ENCODE measurements around the gene GIGYF2.
"Not testable (repeated sequence)": the region's sequence is repeated elsewhere in the genome, so short reads cannot be mapped to it uniquely, and the experiment has no call there.

The GIGYF2 gene

GRCh38 chr2:232689152-232689910, 7.8 kb upstream of the GIGYF2 start:
- Histone ChIP-seq H3K4me3 (ENCODE audit: low read depth in 1 of 2, low read length in 2 of 2) (no peak overlapping the region), H3K27ac (ENCODE audit: low read length) (no peak overlapping the region)

GRCh38 chr2:232691117-232691516, 6.0 kb upstream of the GIGYF2 start:
- H3K4me3 ChIP-seq (ENCODE audit: low read depth in 1 of 2, low read length in 2 of 2); H3K27me3 ChIP-seq (ENCODE audit: low read depth, low read length): not testable (repeated sequence)

More at GRCh38 chr2:232689152-232689910, 7.8 kb upstream of the GIGYF2 start:
- Histone ChIP-seq H3K27me3 (ENCODE audit: low read depth, low read length) (no peaks in the 10 kb centered on the region), H3K9me3 (ENCODE audit: control insufficient read depth in 1 of 2, low read length in 2 of 2) (peaks cover 0 to 3% of the 10 kb centered on the region in 2 donors), H3K36me3 (ENCODE audit: control insufficient read depth in 1 of 2, insufficient read depth in 2 of 2, low read length in 2 of 2) (no peaks in the 10 kb centered on the region), H3K4me1 (ENCODE audit: control insufficient read depth in 1 of 2, insufficient read depth in 2 of 2, low read length in 2 of 2) (peaks cover 0 to 4% of the 10 kb centered on the region in 2 donors)

DNA sequence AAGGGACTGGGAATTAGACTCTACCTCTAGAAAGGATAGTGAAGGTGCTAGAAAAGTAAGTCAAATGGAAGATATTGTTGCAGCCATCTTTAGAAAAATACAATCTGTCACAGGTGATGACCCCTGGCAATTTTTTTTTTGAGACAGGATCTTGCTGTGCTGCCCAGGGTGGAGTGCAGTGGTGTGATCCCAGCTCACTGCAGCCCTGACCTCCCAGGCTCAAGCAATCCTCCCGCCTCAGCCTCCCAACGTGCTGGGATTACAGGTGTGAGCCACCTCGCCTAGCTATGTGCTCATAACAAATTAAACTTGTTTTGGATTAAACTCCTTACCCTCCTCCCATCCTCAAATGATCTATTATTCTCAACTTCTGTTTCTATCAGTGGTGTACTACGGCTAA, 3.8 kb upstream of the GIGYF2 start:
- H3K27me3 ChIP-seq (ENCODE audit: low read depth, low read length): no peaks in the 10 kb centered on the region
- peaks cover 0 to 7% of the 10 kb centered on the region in 2 donors for H3K36me3 ChIP-seq (ENCODE audit: control insufficient read depth in 1 of 2, insufficient read depth in 2 of 2, low read length in 2 of 2)

More at GRCh38 chr2:232691117-232691516, 6.0 kb upstream of the GIGYF2 start:
- H3K36me3 ChIP-seq (ENCODE audit: control insufficient read depth in 1 of 2, insufficient read depth in 2 of 2, low read length in 2 of 2); H3K4me1 ChIP-seq (ENCODE audit: control insufficient read depth in 1 of 2, insufficient read depth in 2 of 2, low read length in 2 of 2); H3K9me3 ChIP-seq (ENCODE audit: control insufficient read depth in 1 of 2, low read length in 2 of 2); H3K27ac ChIP-seq (ENCODE audit: low read length): not testable (repeated sequence)

GRCh38 chr2:232696609-232697058, 497 bp upstream of the GIGYF2 start:
- no peaks in the 10 kb centered on the region for H3K27me3 ChIP-seq (ENCODE audit: low read depth, low read length)
- H3K27ac ChIP-seq (ENCODE audit: low read length): peak overlapping the region; percentile 70
- peak overlapping the region; percentile 71 to 88 for H3K4me3 ChIP-seq (ENCODE audit: low read depth in 1 of 2, low read length in 2 of 2)
- H3K9me3 ChIP-seq (ENCODE audit: control insufficient read depth in 1 of 2, low read length in 2 of 2): no peaks in the 10 kb centered on the region
- peaks cover 15 to 38% of the 10 kb centered on the region in 2 donors for H3K4me1 ChIP-seq (ENCODE audit: control insufficient read depth in 1 of 2, insufficient read depth in 2 of 2, low read length in 2 of 2)
- peaks cover 0 to 7% of the 10 kb centered on the region in 2 donors for H3K36me3 ChIP-seq (ENCODE audit: control insufficient read depth in 1 of 2, insufficient read depth in 2 of 2, low read length in 2 of 2)

More for the DNA sequence above, 3.8 kb upstream of the GIGYF2 start:
- no peak overlapping the region for H3K4me3 ChIP-seq (ENCODE audit: low read depth in 1 of 2, low read length in 2 of 2)
- H3K4me1 ChIP-seq (ENCODE audit: control insufficient read depth in 1 of 2, insufficient read depth in 2 of 2, low read length in 2 of 2): peaks cover 5 to 14% of the 10 kb centered on the region in 2 donors
- peaks cover 0 to 3% of the 10 kb centered on the region in 2 donors for H3K9me3 ChIP-seq (ENCODE audit: control insufficient read depth in 1 of 2, low read length in 2 of 2)
- H3K27ac ChIP-seq (ENCODE audit: low read length): no peak overlapping the region

- Histone ChIP-seq H3K9me3 (ENCODE audit: control insufficient read depth in 1 of 2, low read length in 2 of 2) (no peaks in the 10 kb centered on the region), H3K27me3 (ENCODE audit: low read depth, low read length) (no peaks in the 10 kb centered on the region), H3K27ac (ENCODE audit: low read length) (peak overlapping the region; percentile 91), H3K36me3 (ENCODE audit: control insufficient read depth in 1 of 2, insufficient read depth in 2 of 2, low read length in 2 of 2) (peaks cover 0 to 7% of the 10 kb centered on the region in 2 donors), H3K4me1 (ENCODE audit: control insufficient read depth in 1 of 2, insufficient read depth in 2 of 2, low read length in 2 of 2) (peaks cover 15 to 38% of the 10 kb centered on the region in 2 donors), H3K4me3 (ENCODE audit: low read depth in 1 of 2, low read length in 2 of 2) (peak overlapping the region; percentile 88 to 95)
These were observed 628 bp downstream of the GIGYF2 start for GRCh38 chr2:232697807-232698110.

- Histone ChIP-seq H3K36me3 (ENCODE audit: control insufficient read depth in 1 of 2, insufficient read depth in 2 of 2, low read length in 2 of 2) (peaks cover under 1 to 7% of the 10 kb centered on the region in 2 donors), H3K9me3 (ENCODE audit: control insufficient read depth in 1 of 2, low read length in 2 of 2) (no peaks in the 10 kb centered on the region), H3K4me1 (ENCODE audit: control insufficient read depth in 1 of 2, insufficient read depth in 2 of 2, low read length in 2 of 2) (peaks cover 15 to 38% of the 10 kb centered on the region in 2 donors), H3K4me3 (ENCODE audit: low read depth in 1 of 2, low read length in 2 of 2) (peak overlapping the region; percentile 88 to 95), H3K27ac (ENCODE audit: low read length) (no peak overlapping the region), H3K27me3 (ENCODE audit: low read depth, low read length) (no peaks in the 10 kb centered on the region)
These were observed 1.5 kb downstream of the GIGYF2 start for GRCh38 chr2:232698556-232699091.

- Histone ChIP-seq H3K27ac (ENCODE audit: low read length) (no peak overlapping the region), H3K4me1 (ENCODE audit: control insufficient read depth in 1 of 2, insufficient read depth in 2 of 2, low read length in 2 of 2) (peaks cover 15 to 38% of the 10 kb centered on the region in 2 donors), H3K4me3 (ENCODE audit: low read depth in 1 of 2, low read length in 2 of 2) (peak overlapping the region in 1 of 2 donors; percentile 95)
These were observed 2.0 kb downstream of the GIGYF2 start for GRCh38 chr2:232699110-232699509.

DNA sequence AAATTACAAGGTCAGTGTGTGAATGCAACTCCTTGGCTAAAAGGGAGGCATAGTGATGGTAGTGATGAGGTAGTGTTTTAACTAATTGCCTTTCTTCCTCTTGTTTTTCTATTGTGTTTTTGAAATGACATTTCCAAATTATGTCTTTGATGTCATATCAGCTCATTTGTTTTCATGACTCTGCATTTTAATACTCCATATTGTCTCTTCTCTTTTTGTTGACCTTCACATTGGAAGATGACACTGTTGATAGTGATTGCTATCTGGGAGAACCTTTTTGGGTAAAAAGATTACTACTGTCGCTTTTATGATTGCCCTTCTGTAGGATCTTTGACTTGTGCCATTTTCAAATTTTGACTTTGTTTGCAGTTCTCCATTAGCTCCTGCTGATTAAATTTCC, 3.0 kb downstream of the GIGYF2 start:
- Histone ChIP-seq H3K27me3 (ENCODE audit: low read depth, low read length) (no peaks in the 10 kb centered on the region), H3K4me1 (ENCODE audit: control insufficient read depth in 1 of 2, insufficient read depth in 2 of 2, low read length in 2 of 2) (peaks cover 15 to 38% of the 10 kb centered on the region in 2 donors), H3K4me3 (ENCODE audit: low read depth in 1 of 2, low read length in 2 of 2) (no peak overlapping the region), H3K36me3 (ENCODE audit: control insufficient read depth in 1 of 2, insufficient read depth in 2 of 2, low read length in 2 of 2) (peaks cover 7 to 16% of the 10 kb centered on the region in 2 donors), H3K27ac (ENCODE audit: low read length) (no peak overlapping the region), H3K9me3 (ENCODE audit: control insufficient read depth in 1 of 2, low read length in 2 of 2) (no peaks in the 10 kb centered on the region)

More at GRCh38 chr2:232699110-232699509, 2.0 kb downstream of the GIGYF2 start:
- Histone ChIP-seq H3K27me3 (ENCODE audit: low read depth, low read length) (no peaks in the 10 kb centered on the region), H3K36me3 (ENCODE audit: control insufficient read depth in 1 of 2, insufficient read depth in 2 of 2, low read length in 2 of 2) (peaks cover 4 to 11% of the 10 kb centered on the region in 2 donors), H3K9me3 (ENCODE audit: control insufficient read depth in 1 of 2, low read length in 2 of 2) (no peaks in the 10 kb centered on the region)

DNA sequence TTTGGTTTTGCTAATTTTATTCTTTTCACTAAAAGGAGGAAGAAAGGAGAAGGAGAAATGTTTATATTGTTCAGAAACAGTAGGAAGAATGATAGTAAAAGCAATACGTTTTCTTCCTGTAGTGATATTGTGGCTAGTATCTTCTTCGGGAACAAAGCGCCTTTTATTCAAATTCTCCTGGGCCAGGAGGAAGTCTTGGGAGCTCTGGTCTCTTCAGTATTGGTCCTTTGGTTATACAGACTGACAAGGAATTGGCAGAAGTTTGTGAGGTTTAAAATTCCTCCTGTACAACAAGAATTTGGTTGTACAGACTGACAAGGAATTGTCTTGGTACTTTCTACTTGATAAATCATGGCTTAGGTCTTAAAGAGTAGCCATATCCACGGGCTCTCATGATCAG, 9.9 kb downstream of the GIGYF2 start:
- Histone ChIP-seq H3K27ac (ENCODE audit: low read length) (no peak overlapping the region), H3K9me3 (ENCODE audit: control insufficient read depth in 1 of 2, low read length in 2 of 2) (no peaks in the 10 kb centered on the region), H3K36me3 (ENCODE audit: control insufficient read depth in 1 of 2, insufficient read depth in 2 of 2, low read length in 2 of 2) (peaks cover 15 to 18% of the 10 kb centered on the region in 2 donors), H3K4me3 (ENCODE audit: low read depth in 1 of 2, low read length in 2 of 2) (no peak overlapping the region), H3K27me3 (ENCODE audit: low read depth, low read length) (no peaks in the 10 kb centered on the region), H3K4me1 (ENCODE audit: control insufficient read depth in 1 of 2, insufficient read depth in 2 of 2, low read length in 2 of 2) (no peaks in the 10 kb centered on the region)

GRCh38 chr2:232713505-232713904, 16.4 kb downstream of the GIGYF2 start:
- no peaks in the 10 kb centered on the region for H3K4me1 ChIP-seq (ENCODE audit: control insufficient read depth in 1 of 2, insufficient read depth in 2 of 2, low read length in 2 of 2)
- H3K4me3 ChIP-seq (ENCODE audit: low read depth in 1 of 2, low read length in 2 of 2): no peak overlapping the region
- H3K27ac ChIP-seq (ENCODE audit: low read length): no peak overlapping the region
- H3K36me3 ChIP-seq (ENCODE audit: control insufficient read depth in 1 of 2, insufficient read depth in 2 of 2, low read length in 2 of 2): peaks cover 4 to 12% of the 10 kb centered on the region in 2 donors
- H3K27me3 ChIP-seq (ENCODE audit: low read depth, low read length): no peaks in the 10 kb centered on the region
- no peaks in the 10 kb centered on the region for H3K9me3 ChIP-seq (ENCODE audit: control insufficient read depth in 1 of 2, low read length in 2 of 2)

DNA sequence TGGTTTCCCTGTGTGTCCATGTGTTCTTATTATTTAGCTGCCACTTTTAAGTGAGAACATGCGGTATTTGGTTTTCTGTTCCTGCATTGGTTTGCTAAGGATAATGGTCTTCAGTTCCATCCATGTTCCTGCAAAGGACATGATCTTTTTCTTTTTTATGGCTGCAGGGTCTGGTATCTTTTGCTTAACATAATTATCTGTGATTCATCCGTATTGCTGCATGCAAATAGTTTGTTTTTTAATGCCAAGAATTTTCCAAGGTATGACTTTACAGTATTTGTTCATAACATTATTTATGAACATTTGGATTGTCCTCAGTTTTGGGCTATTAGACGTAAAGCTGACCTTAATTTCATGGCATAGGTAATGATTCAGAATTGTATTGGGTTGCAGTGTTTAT, 17.8 kb downstream of the GIGYF2 start:
- Histone ChIP-seq H3K36me3 (ENCODE audit: control insufficient read depth in 1 of 2, insufficient read depth in 2 of 2, low read length in 2 of 2) (peaks cover 4 to 12% of the 10 kb centered on the region in 2 donors), H3K4me3 (ENCODE audit: low read depth in 1 of 2, low read length in 2 of 2) (no peak overlapping the region), H3K4me1 (ENCODE audit: control insufficient read depth in 1 of 2, insufficient read depth in 2 of 2, low read length in 2 of 2) (peaks cover 0 to 4% of the 10 kb centered on the region in 2 donors), H3K9me3 (ENCODE audit: control insufficient read depth in 1 of 2, low read length in 2 of 2) (no peaks in the 10 kb centered on the region), H3K27me3 (ENCODE audit: low read depth, low read length) (no peaks in the 10 kb centered on the region), H3K27ac (ENCODE audit: low read length) (no peak overlapping the region)

Data from muscle layer of duodenum (tissue), 2 donors.